MM.1S (cell line): ENCODE results near the gene COPS8.

ENCODE experiments used
- DNase-seq: peaks from one replicate; pipeline ENCODE4 v3.0.0-alpha.2; 2015
- H2AFZ ChIP-seq: fragments of 300-600 bp; sonication (generic); 2 replicates; pipeline ENCODE4 v1.6.0; 2016; ENCODE audit warnings: antibody characterized with exemption, low read length
- H3F3A ChIP-seq: fragments of 300-600 bp; sonication (generic); 2 replicates; pipeline ENCODE4 v1.6.1; 2016; ENCODE audit warnings: mild to moderate bottlenecking, antibody characterized with exemption, low read length, moderate library complexity, mixed read lengths; ENCODE audit not compliant: insufficient read depth
- H3K27ac ChIP-seq: fragments of 300-600 bp; sonication (generic); 2 replicates; pipeline ENCODE4 v1.5.1; 2016; ENCODE audit warnings: mild to moderate bottlenecking, low read length
- H3K27me3 ChIP-seq: fragments of 300-600 bp; sonication (generic); replicated peaks from 2 replicates; pipeline ENCODE4 v1.6.0; 2016; ENCODE audit warnings: low read length; ENCODE audit not compliant: insufficient read depth
- H3K36me3 ChIP-seq: fragments of 300-600 bp; sonication (generic); replicated peaks from 2 replicates; pipeline ENCODE4 v1.6.1; 2016; ENCODE audit warnings: mild to moderate bottlenecking, low read length, mixed read lengths; ENCODE audit not compliant: insufficient read depth
- H3K4me1 ChIP-seq: fragments of 300-600 bp; sonication (generic); 2 replicates; pipeline ENCODE4 v1.6.1; 2016; ENCODE audit warnings: low read length, mixed read lengths
- H3K4me2 ChIP-seq: fragments of 300-600 bp; sonication (generic); 2 replicates; pipeline ENCODE4 v1.6.0; 2016; ENCODE audit warnings: low read depth, low read length
- H3K4me3 ChIP-seq: fragments of 300-600 bp; sonication (generic); 2 replicates; pipeline ENCODE4 v1.5.1; 2016; ENCODE audit warnings: low read length, mixed read lengths
- H3K79me2 ChIP-seq: fragments of 300-600 bp; sonication (generic); 2 replicates; pipeline ENCODE4 v1.6.1; 2016; ENCODE audit warnings: mixed run types, low read length, mixed read lengths
- H3K9ac ChIP-seq: fragments of 300-600 bp; sonication (generic); 2 replicates; pipeline ENCODE4 v1.6.1; 2016; ENCODE audit warnings: low read length, mixed read lengths
- H3K9me2 ChIP-seq: fragments of 300-600 bp; sonication (generic); replicated peaks from 2 replicates; pipeline ENCODE4 v1.6.1; 2016; ENCODE audit warnings: mild to moderate bottlenecking, low read length, mixed read lengths; ENCODE audit not compliant: insufficient read depth
- H3K9me3 ChIP-seq: fragments of 300-600 bp; sonication (generic); replicated peaks from 2 replicates; pipeline ENCODE4 v1.6.1; 2016; ENCODE audit warnings: mild to moderate bottlenecking, low read length, mixed read lengths; ENCODE audit not compliant: insufficient read depth
- H4K20me1 ChIP-seq: fragments of 300-600 bp; sonication (generic); 2 replicates; pipeline ENCODE4 v1.6.1; 2016; ENCODE audit warnings: mild to moderate bottlenecking, low read length, moderate library complexity, mixed read lengths; ENCODE audit not compliant: insufficient read depth
- CTCF ChIP-seq: fragments of 300-600 bp; sonication (generic); IDR thresholded peaks from 2 replicates; pipeline ENCODE4 v1.5.1; 2016; ENCODE audit warnings: antibody characterized with exemption, low read length, mixed read lengths
- EZH2 ChIP-seq: fragments of 300-600 bp; sonication (generic); optimal IDR thresholded peaks from 2 replicates; pipeline ENCODE3; 2017; ENCODE audit warnings: low read depth, mild to moderate bottlenecking, antibody characterized with exemption, low read length, mixed read lengths
- EZH2phosphoT487 ChIP-seq: fragments of 300-600 bp; sonication (generic); IDR thresholded peaks from 2 replicates; pipeline ENCODE4 v1.6.1; 2018; ENCODE audit warnings: antibody characterized with exemption, low read length

Gene COPS8

GRCh38 chr2:237055386-237056100, 30.1 kb upstream of the COPS8 start:
- Histone ChIP-seq H3K27ac (no peak overlapping the region), H3F3A (peaks cover 26% of the 10 kb centered on the region), H3K9ac (no peak overlapping the region), H3K27me3 (no peaks in the 10 kb centered on the region), H3K79me2 (no peaks in the 10 kb centered on the region), H3K9me3 (no peaks in the 10 kb centered on the region), H3K9me2 (no peaks in the 10 kb centered on the region), H3K4me3 (no peak overlapping the region), H2AFZ (no peak overlapping the region), H3K4me1 (peaks cover 27% of the 10 kb centered on the region), H3K4me2 (no peak overlapping the region), H4K20me1 (no peaks in the 10 kb centered on the region), H3K36me3 (no peaks in the 10 kb centered on the region)
- no peak for DNase-seq
- TF ChIP-seq CTCF: no peak
- no peak for TF ChIP-seq EZH2phosphoT487
- TF ChIP-seq EZH2: no peak

DNA sequence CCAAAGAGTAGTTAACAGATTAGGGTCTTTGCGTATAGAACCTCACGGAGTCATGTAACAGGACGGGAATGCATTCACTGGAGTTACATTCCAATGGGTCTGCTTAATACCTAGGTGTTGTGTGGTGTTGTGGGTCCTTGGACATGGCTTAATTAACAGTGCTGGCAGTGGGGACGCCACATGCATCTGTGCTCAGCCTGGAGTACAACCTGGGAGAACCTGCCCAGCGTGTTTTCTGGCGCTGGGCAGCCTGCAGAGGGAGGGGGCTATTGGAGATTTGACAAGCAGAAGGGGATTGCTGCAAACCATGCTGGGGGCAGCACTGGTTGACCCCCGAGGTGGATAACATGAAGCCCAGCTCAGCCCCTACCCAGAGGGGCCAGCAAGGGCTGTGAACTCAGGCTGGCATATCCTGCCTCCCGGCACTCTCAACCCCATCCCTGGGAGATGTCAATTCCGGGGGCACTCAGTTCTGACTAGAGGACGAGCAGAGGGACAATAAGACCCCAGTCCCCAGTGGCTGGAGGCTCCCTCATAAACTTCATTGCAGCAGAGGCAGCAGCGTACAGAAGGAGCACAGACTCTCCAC, 29.3 kb upstream of the COPS8 start:
- Histone ChIP-seq H3K4me2 (no peak overlapping the region), H3K27ac (no peak overlapping the region), H3K4me1 (peaks cover 33% of the 10 kb centered on the region)

DNA sequence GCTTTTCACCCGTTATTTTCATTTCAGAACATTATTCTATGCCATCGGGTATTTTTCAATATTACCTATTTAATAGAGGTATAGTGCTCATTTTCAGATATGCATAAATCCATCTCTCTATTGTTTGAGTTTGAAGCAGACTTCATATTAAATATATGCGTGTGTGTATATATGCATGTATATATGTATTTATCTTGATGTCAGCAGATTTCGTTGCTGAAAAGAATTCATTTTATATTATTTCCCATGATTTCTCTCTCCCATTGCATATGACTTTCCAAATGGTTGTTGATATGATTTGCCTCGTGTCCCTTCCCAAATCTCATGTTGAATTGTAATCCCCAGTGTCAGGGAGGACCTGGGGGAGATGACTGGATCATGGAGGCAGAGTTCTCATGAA, 28.6 kb upstream of the COPS8 start:
- Histone ChIP-seq H3K4me3 (no peak overlapping the region), H3K27me3 (no peaks in the 10 kb centered on the region), H2AFZ (no peak overlapping the region), H3K27ac (peak overlapping the region; percentile 98; the same call in 1 of the 2 replicates), H3K4me2 (peak overlapping the region; percentile 93; the same call in 1 of the 2 replicates), H3K9ac (no peak overlapping the region; the same call in 1 of the 2 replicates), H4K20me1 (no peaks in the 10 kb centered on the region), H3K4me1 (peaks cover 33% of the 10 kb centered on the region), H3K9me2 (no peaks in the 10 kb centered on the region), H3K9me3 (no peaks in the 10 kb centered on the region), H3K79me2 (no peaks in the 10 kb centered on the region), H3K36me3 (no peaks in the 10 kb centered on the region), H3F3A (peaks cover 26% of the 10 kb centered on the region)
- DNase-seq: no peak
- TF ChIP-seq EZH2phosphoT487: no peak
- TF ChIP-seq EZH2: no peak
- TF ChIP-seq CTCF: no peak

More for the DNA sequence above, 29.3 kb upstream of the COPS8 start:
- DNase-seq: no peak
- Histone ChIP-seq H3F3A (peaks cover 26% of the 10 kb centered on the region), H3K9ac (no peak overlapping the region), H3K4me3 (no peak overlapping the region), H3K9me2 (no peaks in the 10 kb centered on the region), H3K9me3 (no peaks in the 10 kb centered on the region), H2AFZ (no peak overlapping the region), H4K20me1 (no peaks in the 10 kb centered on the region), H3K27me3 (no peaks in the 10 kb centered on the region), H3K36me3 (no peaks in the 10 kb centered on the region), H3K79me2 (no peaks in the 10 kb centered on the region)
- no peak for TF ChIP-seq EZH2phosphoT487
